GM10847 (cell line): ENCODE measurements around the gene BCL2L1.

Experiments
- POLR2A ChIP-seq: IDR thresholded peaks from 2 replicates; pipeline ENCODE4 v1.6.1; 2011; ENCODE audit not compliant: insufficient read length; ENCODE audit errors: extremely low read depth

The BCL2L1 gene

GRCh38 chr20:31693402-31693801, 29.3 kb downstream of the BCL2L1 start:
- TF ChIP-seq POLR2A, result no peak

GRCh38 chr20:31691646-31692275, 30.9 kb downstream of the BCL2L1 start:
- TF ChIP-seq POLR2A, result no peak

GRCh38 chr20:31690124-31690666, 32.5 kb downstream of the BCL2L1 start:
- TF ChIP-seq POLR2A, result no peak

DNA sequence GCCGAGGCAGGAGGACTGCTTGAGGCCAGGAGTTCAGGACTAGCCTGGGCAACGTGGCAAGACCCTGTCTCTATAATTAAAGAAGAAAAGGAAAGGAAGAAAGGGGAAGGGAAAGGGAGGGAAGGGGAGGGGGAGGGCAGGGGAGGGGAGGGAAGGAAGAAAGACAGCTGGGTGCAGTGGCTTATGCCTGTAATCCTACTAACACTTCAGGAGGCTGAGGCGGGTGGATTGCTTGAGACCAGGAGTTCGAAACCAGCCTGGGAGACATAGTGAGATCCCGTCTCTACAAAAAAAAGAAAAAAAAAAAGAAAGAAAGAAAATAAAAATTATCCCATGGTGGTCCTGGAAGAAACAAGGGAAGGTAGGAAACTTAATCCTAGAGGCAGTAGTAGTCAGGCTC, 33.5 kb downstream of the BCL2L1 start:
- no peak for TF ChIP-seq POLR2A

GRCh38 chr20:31687777-31688176, 34.9 kb downstream of the BCL2L1 start:
- TF ChIP-seq POLR2A, result no peak

DNA sequence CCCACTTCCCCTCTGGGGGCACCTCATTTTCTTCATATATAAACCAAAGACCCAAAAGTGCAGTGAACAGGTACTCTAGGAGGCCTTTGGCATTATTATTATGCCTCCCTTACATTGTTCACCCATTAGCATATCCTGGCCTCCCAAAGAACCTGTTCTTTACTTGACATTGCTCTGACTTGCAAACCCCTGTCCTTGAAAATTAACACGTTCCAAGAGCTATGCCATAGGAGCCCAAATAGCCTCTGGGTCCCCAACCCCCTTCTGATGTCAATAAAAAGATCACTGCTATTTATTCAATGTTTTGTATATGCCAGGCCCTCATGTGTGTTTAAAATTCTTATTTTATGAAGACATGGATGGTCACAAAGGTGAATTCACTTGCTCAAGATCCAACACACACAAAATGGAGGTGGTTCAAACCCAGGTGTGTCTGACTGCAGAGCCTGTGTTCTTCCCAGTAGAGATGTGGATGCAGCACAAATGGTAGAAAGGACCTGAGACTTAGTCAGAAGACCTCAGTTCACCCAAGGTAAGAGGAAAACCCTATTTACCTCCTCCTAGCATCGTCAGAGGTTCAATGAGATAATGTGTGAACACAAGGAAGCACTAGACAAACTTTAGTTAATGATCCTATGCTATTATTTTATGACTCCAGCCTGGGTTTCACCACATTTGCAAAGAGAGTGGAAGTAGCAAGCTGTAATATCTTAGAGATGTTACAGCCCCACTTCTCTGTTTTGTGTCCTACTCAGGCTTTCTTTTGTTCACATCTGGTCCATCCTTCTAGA, 36.6 kb downstream of the BCL2L1 start:
- no peak for TF ChIP-seq POLR2A

- no peak for TF ChIP-seq POLR2A
These were observed 38.3 kb downstream of the BCL2L1 start for GRCh38 chr20:31684153-31685015.

- TF ChIP-seq POLR2A, result no peak
These were observed 39.7 kb downstream of the BCL2L1 start for GRCh38 chr20:31682927-31683326.

DNA sequence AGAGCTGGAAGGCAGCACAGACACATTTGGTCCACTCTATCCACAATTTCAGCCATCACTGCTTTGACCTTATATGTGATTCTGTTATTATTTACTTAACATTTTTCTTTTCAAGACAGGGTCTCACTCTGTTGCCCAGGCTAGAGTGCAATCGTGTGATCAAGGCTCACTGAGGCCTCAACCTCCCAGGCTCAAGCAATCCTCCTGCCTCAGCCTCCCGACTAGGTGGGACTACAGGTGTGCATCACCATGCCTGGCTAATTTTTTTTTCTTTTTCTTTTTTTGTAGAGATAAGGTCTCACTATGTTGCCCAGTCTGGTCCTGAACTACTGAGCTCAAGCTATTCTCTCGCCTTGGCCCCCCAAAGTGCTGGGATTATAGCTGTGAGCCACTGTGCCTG, 40.3 kb downstream of the BCL2L1 start:
- no peak for TF ChIP-seq POLR2A

DNA sequence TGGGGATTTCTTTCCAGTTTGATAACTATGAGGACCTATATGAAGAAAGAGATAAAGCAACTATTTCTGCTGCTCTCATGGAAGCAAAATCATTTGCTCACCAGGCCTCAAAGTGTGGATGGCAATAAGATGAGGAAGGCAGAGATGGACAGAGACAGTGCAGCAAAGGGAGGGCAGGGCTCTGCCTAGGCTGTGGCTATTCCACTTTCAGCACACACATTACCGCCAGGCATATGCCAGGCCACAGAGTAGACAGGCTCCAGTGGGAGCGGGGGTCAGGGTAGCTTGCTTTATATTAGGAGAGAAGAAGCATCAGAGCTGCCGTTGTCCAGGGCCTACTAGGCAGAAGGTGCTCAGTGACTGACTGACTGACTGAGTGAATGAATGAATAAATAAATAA, 40.9 kb downstream of the BCL2L1 start:
- TF ChIP-seq POLR2A, result no peak

- no peak for TF ChIP-seq POLR2A
These were observed 41.4 kb downstream of the BCL2L1 start for GRCh38 chr20:31681128-31681727.

DNA sequence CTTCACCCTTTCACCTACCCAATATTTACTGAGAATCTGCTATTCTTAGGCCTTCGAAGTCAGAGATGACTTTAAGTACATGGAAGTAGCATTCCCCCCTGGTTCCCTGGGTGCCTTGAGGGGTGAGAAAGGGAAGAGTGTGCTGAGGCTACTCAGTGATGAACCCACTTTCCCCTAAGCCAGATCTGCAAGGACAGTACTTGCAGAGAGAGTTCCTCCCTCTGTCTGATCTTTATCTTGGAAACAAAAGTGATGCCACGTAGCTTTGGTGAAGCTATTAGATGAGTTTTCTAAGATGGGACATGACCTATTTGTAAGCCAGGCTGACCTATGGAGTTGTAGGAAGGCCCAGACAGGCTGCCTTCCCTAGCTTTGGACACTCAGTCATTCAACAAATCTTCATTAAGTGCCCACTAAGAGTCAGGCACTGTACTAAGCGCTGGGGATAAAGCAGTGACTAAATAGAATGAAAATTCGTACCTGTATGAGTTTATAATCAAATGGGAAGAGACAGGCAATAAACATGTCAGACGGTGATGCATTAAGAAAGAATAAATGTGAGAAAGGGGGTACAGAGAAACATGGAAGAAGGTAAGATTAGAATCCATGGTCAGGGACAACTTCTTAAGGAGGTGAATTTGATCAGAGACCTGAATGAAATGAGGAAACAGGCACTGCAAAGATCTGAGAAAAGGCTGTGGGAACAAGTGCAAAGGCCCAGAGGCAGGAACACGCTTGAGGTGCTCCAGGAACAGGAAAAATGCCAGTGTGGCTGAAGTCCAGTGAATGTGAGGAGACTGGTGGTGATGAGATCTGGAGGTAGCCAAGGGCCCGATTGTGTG, 42.2 kb downstream of the BCL2L1 start:
- no peak for TF ChIP-seq POLR2A

GRCh38 chr20:31679357-31680285, 43.0 kb downstream of the BCL2L1 start:
- no peak for TF ChIP-seq POLR2A
